ENCODE data around the gene HBG2. TPM values are rescaled to one million over a fixed set of nuclear protein-coding genes. Genes with fewer than 3 reads are reported as not detected.
A peak's percentile ranks its signal among the peaks of the same experiment; 100 is the strongest.

Gene HBG2
- total and polyA plus RNA-seq, 12 donors = 0.12 to 1.0 (median 0.43) TPM; not detected in 8

DNA sequence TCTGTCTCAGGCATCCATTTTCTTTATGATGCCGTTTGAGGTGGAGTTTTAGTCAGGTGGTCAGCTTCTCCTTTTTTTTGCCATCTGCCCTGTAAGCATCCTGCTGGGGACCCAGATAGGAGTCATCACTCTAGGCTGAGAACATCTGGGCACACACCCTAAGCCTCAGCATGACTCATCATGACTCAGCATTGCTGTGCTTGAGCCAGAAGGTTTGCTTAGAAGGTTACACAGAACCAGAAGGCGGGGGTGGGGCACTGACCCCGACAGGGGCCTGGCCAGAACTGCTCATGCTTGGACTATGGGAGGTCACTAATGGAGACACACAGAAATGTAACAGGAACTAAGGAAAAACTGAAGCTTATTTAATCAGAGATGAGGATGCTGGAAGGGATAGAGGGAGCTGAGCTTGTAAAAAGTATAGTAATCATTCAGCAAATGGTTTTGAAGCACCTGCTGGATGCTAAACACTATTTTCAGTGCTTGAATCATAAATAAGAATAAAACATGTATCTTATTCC lies 26.1 kb upstream of the HBG2 start:
- Histone ChIP-seq H3K27ac (no peak overlapping the region), H3K9me3 (no peaks in the 10 kb centered on the region), H3K4me1 (no peaks in the 10 kb centered on the region), H3K4me3 (no peak overlapping the region), H3K27me3 (peaks cover 0 to 2% (median 0%) of the 10 kb centered on the region in 7 donors), H3K36me3 (no peaks in the 10 kb centered on the region)
- ATAC-seq (peak in 4 of 8 donors; percentile 38 to 95 (median 56)), DNase-seq (peak; percentile 8 to 16)
- intact Hi-C loops (cut with DNase I) = loop anchor here in 1 of 10 donors (10.0 kb wide), 1 partner anchor 76 kb away; the partner anchor contains the start of gene OR51V1
- 54 to 57% methylated on average over 3 of the region's 3 CpGs for WGBS, 2 donors
- TF ChIP-seq, protein P1, sequence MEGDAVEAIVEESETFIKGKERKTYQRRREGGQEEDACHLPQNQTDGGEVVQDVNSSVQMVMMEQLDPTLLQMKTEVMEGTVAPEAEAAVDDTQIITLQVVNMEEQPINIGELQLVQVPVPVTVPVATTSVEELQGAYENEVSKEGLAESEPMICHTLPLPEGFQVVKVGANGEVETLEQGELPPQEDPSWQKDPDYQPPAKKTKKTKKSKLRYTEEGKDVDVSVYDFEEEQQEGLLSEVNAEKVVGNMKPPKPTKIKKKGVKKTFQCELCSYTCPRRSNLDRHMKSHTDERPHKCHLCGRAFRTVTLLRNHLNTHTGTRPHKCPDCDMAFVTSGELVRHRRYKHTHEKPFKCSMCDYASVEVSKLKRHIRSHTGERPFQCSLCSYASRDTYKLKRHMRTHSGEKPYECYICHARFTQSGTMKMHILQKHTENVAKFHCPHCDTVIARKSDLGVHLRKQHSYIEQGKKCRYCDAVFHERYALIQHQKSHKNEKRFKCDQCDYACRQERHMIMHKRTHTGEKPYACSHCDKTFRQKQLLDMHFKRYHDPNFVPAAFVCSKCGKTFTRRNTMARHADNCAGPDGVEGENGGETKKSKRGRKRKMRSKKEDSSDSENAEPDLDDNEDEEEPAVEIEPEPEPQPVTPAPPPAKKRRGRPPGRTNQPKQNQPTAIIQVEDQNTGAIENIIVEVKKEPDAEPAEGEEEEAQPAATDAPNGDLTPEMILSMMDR (IDR thresholded peaks at IDR 0.05) = no peak

DNA sequence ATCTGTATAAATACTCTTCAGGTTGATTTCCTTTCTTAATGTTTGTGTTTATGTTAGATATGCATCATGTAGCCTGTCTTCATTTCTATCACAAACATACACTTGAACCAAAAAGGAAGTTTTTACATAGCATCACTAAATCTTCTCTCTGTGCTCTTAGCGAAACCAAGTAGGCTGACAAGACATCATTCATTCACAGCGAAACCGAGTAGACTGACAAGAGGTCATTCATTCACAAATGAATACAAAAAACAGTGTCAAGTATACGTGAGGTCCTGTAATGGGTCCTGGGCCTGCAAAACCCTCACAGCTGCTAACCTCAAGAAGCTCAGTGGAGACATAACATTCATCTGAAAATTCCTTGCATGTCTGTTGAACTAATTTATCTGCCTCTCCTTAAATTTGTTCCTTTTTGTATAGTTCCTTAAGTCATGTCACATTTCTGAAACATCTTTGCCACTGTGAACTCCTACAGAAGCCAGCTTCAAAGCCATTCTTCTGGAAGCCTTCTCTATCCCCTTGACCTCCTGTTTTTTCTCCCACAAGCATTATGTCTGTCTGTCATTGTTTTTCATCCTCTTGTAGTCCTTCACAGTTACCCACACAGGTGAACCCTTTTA lies 25.0 kb upstream of the HBG2 start:
- intact Hi-C loops (cut with DNase I) = loop anchor here in 1 of 10 donors (10.0 kb wide), 1 partner anchor 75 kb away; the partner anchor contains the start of gene OR51V1
- Histone ChIP-seq H3K27ac (no peak overlapping the region), H3K36me3 (no peaks in the 10 kb centered on the region), H3K4me3 (no peak overlapping the region), H3K9me3 (no peaks in the 10 kb centered on the region), H3K27me3 (peaks cover 0 to 2% (median 0%) of the 10 kb centered on the region in 7 donors), H3K4me1 (no peaks in the 10 kb centered on the region)
- DNase-seq (no peak), ATAC-seq (no peak)
- TF ChIP-seq, protein P1 (IDR thresholded peaks at IDR 0.05) = no peak
- WGBS, 2 donors = 83 to 86% methylated on average over 4 of the region's 4 CpGs

DNA sequence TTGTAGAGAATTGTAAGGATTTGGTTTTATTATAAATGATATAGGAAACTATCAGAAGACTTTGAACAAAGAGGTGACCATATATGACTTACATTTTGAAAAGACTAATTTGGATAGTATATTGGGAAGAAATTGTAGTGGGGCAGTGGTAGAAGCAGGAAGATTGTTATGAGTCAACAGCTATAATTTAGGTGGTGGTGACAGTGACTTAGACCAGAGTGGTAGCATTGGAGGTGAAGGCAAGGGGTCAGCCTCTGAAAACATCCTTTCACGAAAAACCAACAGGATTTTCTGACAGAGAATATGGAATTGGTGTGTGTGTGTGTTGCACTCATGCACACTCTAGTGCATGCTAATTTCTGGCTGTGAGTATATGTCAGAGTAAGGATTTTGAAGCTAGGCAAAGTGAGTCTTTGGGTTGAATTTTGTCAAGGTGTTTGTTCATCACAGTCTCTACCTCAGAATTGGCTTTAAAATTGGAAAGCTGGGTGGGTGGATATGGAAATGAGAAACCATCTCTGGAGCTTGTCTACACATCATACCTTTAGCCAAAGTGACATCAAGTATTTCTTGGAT lies 23.3 kb upstream of the HBG2 start:
- H3K4me1 ChIP-seq = no peaks in the 10 kb centered on the region
- 44 to 68% methylated on average over 1 of the region's 1 CpG for WGBS, 2 donors
- no peak overlapping the region for H3K27ac ChIP-seq
- TF ChIP-seq, protein P1 (IDR thresholded peaks at IDR 0.05) = no peak
- no peaks in the 10 kb centered on the region for H3K9me3 ChIP-seq
- H3K4me3 ChIP-seq = no peak overlapping the region
- H3K36me3 ChIP-seq = no peaks in the 10 kb centered on the region
- intact Hi-C loops (cut with DNase I) = no loop called here
- no peak for ATAC-seq
- no peak for DNase-seq
- peaks cover 0 to 2% (median 0%) of the 10 kb centered on the region in 7 donors for H3K27me3 ChIP-seq

DNA sequence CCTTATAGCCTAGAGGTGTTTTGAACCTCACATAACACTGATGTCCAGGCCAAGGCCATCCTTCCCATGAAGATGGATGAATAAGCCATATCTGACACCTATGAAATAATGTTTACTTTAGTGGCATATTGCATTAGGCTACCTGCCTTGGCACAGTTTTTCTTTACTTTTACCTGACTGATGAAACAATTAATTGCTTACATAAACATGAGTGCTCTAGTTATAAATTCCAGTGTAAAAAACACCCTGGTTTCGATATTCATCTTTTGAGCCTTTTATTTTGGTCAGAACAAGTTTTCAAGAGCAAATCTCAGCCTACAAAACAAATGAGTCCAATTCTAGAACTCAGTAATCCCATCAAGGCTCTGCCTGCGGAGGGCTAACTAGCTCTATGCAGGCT lies 22.1 kb upstream of the HBG2 start:
- ATAC-seq (no peak), DNase-seq (no peak)
- Histone ChIP-seq H3K4me3 (no peak overlapping the region), H3K27ac (no peak overlapping the region), H3K27me3 (peaks cover 0 to 2% (median 0%) of the 10 kb centered on the region in 7 donors), H3K9me3 (no peaks in the 10 kb centered on the region), H3K4me1 (no peaks in the 10 kb centered on the region), H3K36me3 (no peaks in the 10 kb centered on the region)
- TF ChIP-seq, protein P1 (IDR thresholded peaks at IDR 0.05) = no peak
- 74 to 77% methylated on average over 2 of the region's 2 CpGs for WGBS, 2 donors
- intact Hi-C loops (cut with DNase I) = no loop called here
